Measurements from ENCODE around the gene CDC42EP4.

The CDC42EP4 gene

GRCh38 chr17:73300392-73300791, 11.4 kb downstream of the CDC42EP4 start:
- DNase-seq (ENCODE audit: low read depth): no peak

DNA sequence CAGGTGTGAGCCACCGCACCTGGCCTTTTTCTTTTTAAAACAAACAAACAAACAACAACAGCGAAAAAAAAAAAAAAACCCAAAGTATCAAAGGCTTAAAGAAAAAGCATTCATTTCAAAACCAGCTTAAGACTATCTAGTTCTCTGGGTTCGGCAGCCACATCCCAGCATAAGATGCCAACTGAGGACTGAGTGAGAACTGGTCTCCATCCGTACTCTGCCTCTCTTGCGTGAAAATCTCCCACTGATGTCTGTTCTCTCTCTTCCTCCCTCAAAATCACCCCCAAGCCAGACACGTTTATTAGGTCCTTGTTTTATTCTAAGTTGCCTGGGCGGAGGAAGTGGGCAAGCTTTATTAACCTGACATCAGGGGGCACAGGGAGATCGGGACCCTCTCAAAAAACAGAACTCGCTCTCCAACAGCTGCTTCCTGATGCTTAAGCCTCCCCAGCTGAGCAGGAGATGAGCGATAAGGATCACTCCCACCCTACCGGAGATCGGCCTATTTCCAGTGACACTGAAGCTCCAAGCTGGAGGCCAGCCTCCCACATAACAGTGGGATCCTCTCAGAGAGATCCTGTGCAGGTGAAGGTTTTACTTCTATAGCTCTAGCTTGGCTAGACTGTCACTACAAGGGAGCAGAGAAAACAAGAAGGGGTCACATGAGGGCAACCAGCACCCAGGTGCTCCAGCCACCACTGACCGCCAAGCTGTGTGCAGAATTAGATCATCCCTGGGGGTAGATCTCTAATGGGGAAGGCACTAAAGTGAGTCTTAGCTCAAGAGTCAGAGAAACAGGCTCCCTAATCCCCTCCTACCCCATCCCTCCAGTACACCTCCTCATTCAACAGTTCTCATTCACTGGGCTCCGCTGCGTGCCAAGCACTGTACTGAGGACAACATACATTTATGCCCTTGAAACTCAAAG, 13.6 kb downstream of the CDC42EP4 start:
- DNase-seq (ENCODE audit: low read depth): no peak

- no peak for DNase-seq (ENCODE audit: low read depth)
Measured at GRCh38 chr17:73293480-73293911, 18.3 kb downstream of the CDC42EP4 start.

DNA sequence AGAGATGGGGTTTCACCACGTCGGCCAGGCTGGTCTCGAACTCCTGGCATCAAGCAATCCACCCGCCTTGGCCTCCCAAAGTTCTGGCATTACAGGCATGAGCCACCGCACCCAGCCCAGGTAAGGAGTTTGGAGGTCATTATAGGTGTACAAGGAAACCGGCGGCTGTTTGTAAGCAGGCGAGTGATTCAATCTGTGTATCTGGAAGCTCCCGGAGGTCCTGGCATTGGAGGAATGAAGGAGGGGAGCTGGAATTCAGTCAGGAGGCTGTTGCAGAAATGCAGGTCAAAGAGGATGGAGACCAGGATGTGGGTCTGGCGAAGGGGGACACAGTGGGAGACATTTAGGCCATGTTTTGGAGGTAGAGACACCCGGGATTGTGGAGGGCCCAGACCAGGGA, 18.8 kb downstream of the CDC42EP4 start:
- DNase-seq (ENCODE audit: low read depth): no peak

- no peak for DNase-seq (ENCODE audit: low read depth)
Measured at GRCh38 chr17:73292031-73292531, 19.7 kb downstream of the CDC42EP4 start.

GRCh38 chr17:73291260-73291801, 20.5 kb downstream of the CDC42EP4 start:
- DNase-seq (ENCODE audit: low read depth): no peak

GRCh38 chr17:73290399-73291259, 21.2 kb downstream of the CDC42EP4 start:
- DNase-seq (ENCODE audit: low read depth): no peak

GRCh38 chr17:73289549-73290254, 22.1 kb downstream of the CDC42EP4 start:
- no peak for DNase-seq (ENCODE audit: low read depth)

GRCh38 chr17:73288534-73289302, 23.1 kb downstream of the CDC42EP4 start:
- DNase-seq (ENCODE audit: low read depth): no peak

DNA sequence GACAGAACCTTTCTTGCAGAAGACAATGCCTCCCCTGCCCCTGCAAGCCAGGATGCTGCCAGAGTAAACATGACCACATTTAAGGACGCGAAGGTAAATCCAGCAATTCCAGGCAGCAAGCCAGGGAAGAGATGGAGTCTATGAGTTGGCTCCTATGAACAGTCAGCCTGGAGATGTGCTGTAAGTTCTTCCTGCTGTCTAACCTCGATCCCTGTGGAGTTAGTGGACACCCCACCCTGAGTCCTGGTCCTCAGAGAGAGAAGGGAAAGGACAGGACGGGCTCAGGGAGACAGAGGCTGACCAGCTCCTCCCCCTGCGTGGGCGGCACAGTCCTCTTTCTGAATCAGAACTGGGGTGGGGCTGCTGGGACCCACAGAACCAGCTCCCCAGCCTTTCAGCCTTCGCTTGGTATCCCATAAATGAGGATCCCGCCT, 24.9 kb downstream of the CDC42EP4 start:
- no peak for DNase-seq (ENCODE audit: low read depth)

GRCh38 chr17:73285916-73286862, 25.6 kb downstream of the CDC42EP4 start:
- no peak for DNase-seq (ENCODE audit: low read depth)

GRCh38 chr17:73285603-73285908, 26.2 kb downstream of the CDC42EP4 start:
- no peak for DNase-seq (ENCODE audit: low read depth)

DNA sequence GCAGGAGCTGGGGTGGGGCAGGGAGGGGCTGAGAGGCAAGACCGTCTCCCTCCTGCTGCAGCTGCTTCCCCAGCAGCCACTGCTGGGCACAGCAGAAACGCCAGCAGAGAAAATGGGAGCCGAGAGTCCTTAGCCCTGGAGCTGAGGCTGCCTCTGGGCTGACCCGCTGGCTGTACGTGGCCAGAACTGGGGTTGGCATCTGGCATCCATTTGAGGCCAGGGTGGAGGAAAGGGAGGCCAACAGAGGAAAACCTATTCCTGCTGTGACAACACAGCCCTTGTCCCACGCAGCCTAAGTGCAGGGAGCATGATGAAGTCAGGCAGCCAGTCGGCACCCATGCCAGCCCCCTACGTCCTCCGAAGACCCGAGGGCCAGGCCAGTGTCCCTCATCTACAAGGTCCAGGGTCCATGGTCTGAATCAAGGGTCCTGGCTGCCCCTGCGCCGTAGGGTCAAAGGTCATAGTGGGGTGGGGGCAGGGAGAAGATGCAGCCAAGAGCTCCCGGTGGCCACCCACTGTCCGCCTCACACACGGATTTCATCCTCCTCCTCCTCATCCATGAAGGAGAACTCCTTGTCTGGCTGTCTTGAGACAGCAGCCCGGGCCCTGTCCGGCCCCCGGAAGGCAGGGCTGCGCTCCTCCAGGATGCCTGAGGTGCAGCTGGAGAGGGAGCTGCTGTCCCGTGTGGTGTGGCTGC, 26.7 kb downstream of the CDC42EP4 start:
- DNase-seq (ENCODE audit: low read depth): no peak

DNA sequence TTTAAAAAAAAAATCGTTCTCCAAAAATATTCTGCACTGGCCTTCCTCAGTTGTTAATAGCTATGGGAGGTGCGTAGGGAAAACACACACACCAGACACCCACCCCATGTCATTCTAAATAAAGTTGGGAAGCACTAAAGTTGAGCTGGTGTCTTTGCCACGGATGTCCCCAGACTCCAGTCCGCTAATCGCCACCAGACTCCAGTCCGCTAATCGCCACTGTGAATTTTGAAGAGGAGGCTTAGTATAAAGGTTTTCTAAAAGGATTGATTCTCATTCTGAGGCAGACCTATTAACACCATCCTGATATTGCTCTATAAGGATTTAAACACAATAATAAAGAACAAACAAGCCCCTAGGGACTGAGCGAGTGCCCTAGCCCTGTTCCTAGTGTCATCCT, 27.4 kb downstream of the CDC42EP4 start:
- DNase-seq (ENCODE audit: low read depth): no peak

- no peak for DNase-seq (ENCODE audit: low read depth)
Measured at GRCh38 chr17:73283841-73284282, 27.9 kb downstream of the CDC42EP4 start.

DNA sequence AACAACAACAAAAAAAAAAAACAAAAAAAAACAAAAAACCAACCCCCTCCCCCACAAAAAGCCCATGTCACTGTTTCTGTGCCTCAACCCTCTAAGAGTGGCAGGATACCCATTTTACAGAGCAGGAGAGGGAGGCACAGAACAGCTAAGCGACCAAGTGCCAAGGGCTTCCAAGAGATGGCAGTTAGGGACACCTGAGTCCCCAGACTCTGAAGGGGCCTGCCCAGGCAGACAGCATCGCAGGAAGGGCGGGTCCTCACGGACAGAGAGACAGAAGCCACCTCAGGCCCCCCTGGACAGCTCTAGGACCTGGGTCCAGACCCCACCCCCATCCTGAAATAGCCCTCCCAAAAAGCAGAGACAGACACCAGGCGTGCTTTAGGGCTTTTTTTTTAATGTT, 28.6 kb downstream of the CDC42EP4 start:
- no peak for DNase-seq (ENCODE audit: low read depth)

GRCh38 chr17:73282629-73283028, 29.2 kb downstream of the CDC42EP4 start:
- no peak for DNase-seq (ENCODE audit: low read depth)

DNA sequence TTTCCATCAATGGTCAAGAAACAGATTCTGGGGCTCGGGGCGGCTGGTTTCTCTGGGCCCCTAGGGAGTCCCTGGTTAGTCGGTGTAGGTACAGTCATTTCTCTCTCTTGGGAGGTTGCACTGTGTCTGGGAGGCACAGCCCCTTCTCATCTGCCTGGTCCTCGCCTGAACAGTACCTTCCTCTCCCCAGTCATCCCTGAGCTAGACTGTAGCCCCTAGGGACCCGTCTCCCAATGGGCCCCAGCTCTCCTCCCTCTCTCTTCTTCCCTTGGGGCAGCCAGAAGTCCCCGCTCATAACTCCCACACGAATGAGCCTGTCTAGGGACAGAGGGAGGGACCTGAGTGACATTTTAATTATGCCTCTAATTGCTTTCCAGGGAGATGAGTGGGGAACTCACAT, 29.9 kb downstream of the CDC42EP4 start:
- no peak for DNase-seq (ENCODE audit: low read depth)

GRCh38 chr17:73280191-73280590, 31.6 kb downstream of the CDC42EP4 start:
- DNase-seq (ENCODE audit: low read depth): no peak
